A673 (cell line): ENCODE data around the gene FGD4. TPM values are rescaled to one million over a fixed set of nuclear protein-coding genes. Genes with fewer than 3 reads are reported as not detected.

Experiments
- BruUV-seq: library from RNA; stranded (reverse); fragments of 400-500 nt; replicated peaks from 2 replicates; lab custom pipeline; 2021; lab: Mats Ljungman, UMichigan
- CTCF ChIA-PET: fragments of 300-600 bp; sonication (Branson Sonifier 250); formaldehyde crosslinking; loops from one replicate; lab custom pipeline; 2022; ENCODE audit warnings: antibody characterized with exemption; lab: Charles Lee
- POLR2A ChIA-PET: fragments of 300-600 bp; sonication (Branson Sonifier 250); formaldehyde crosslinking; loops from one replicate; lab custom pipeline; 2022; ENCODE audit warnings: antibody characterized with exemption; ENCODE audit not compliant: low non-redundant PET; lab: Charles Lee
- DNase-seq: peaks from one replicate; pipeline ENCODE4 v3.0.0-alpha.2; 2015; ENCODE audit warnings: low spot score
- H3K27ac ChIP-seq: fragments of 200-600 bp; sonication (generic); 2 replicates; pipeline ENCODE4 v1.5.1; 2016; ENCODE audit warnings: mixed run types, low read depth, mild to moderate bottlenecking, mixed read lengths, antibody characterized with exemption, low read length; ENCODE audit not compliant: poor library complexity, severe bottlenecking
- H3K27me3 ChIP-seq: fragments of 200-600 bp; sonication (generic); replicated peaks from 2 replicates; pipeline ENCODE4 v1.6.1; 2017; ENCODE audit warnings: mixed run types, low read depth, mild to moderate bottlenecking, mixed read lengths, antibody characterized with exemption, low read length; ENCODE audit not compliant: insufficient read depth, poor library complexity
- H3K36me3 ChIP-seq: fragments of 200-600 bp; sonication (generic); 2 replicates; pipeline ENCODE4 v1.6.1; 2016; ENCODE audit warnings: mixed run types, mild to moderate bottlenecking, mixed read lengths, antibody characterized with exemption, low read length; ENCODE audit not compliant: insufficient read depth, poor library complexity, severe bottlenecking
- H3K4me1 ChIP-seq: fragments of 200-600 bp; sonication (generic); 2 replicates; pipeline ENCODE4 v1.6.1; 2017; ENCODE audit warnings: mixed run types, mild to moderate bottlenecking, mixed read lengths, antibody characterized with exemption, low read length; ENCODE audit not compliant: insufficient read depth, poor library complexity, severe bottlenecking
- H3K4me3 ChIP-seq: fragments of 200-600 bp; sonication (generic); 2 replicates; pipeline ENCODE4 v1.5.1; 2016; ENCODE audit warnings: low read depth, mixed run types, mild to moderate bottlenecking, mixed read lengths, low read length; ENCODE audit not compliant: poor library complexity, severe bottlenecking
- H3K9me3 ChIP-seq: fragments of 200-600 bp; sonication (generic); 2 replicates; pipeline ENCODE4 v1.6.1; 2016; ENCODE audit warnings: mixed run types, low read depth, mild to moderate bottlenecking, mixed read lengths, antibody characterized with exemption, low read length; ENCODE audit not compliant: poor library complexity, severe bottlenecking
- EZH2 ChIP-seq: fragments of 200-600 bp; sonication (generic); IDR thresholded peaks from 2 replicates; pipeline ENCODE4 v1.6.1; 2017; ENCODE audit warnings: borderline replicate concordance, low read depth, mild to moderate bottlenecking, mixed read lengths, antibody characterized with exemption, low read length; ENCODE audit not compliant: poor library complexity, severe bottlenecking
- intact Hi-C: fragments of 100-400 bp; cut with micrococcal nuclease; formaldehyde crosslinking; loops from one replicate; pipeline ENCODE4 v1.10.0; 2022; ENCODE audit not compliant: unreplicated experiment
- total RNA-seq: library from RNA; stranded (reverse); gene quantifications from 2 replicates; pipeline ENCODE4 v1.2.3, GENCODE V29; 2021
- TF ChIP-seq, protein P1 (sequence below): fragments of 300-800, 200-600 bp; sonication (generic); conservative IDR thresholded peaks from 2 replicates; pipeline ENCODE4 v1.5.1; 2017; ENCODE audit warnings: low read depth, mild to moderate bottlenecking, antibody characterized with exemption, low read length, moderate library complexity, mixed read lengths

Gene FGD4
- total RNA-seq, 1 experiment from 2014 or later, result 21.5 TPM

GRCh38 chr12:32477714-32478113, 78.4 kb downstream of the FGD4 start:
- no TSS peak for BruUV-seq
- Histone ChIP-seq H3K9me3 (no peaks in the 10 kb centered on the region), H3K4me1 (peaks cover 14% of the 10 kb centered on the region), H3K27me3 (no peaks in the 10 kb centered on the region), H3K36me3 (no peaks in the 10 kb centered on the region), H3K4me3 (no peak overlapping the region), H3K27ac (no peak overlapping the region)
- peak; percentile 25 for DNase-seq
- POLR2A ChIA-PET, result no interaction called here
- intact Hi-C loops, result no loop called here
- no peak for TF ChIP-seq EZH2
- TF ChIP-seq, protein P1, sequence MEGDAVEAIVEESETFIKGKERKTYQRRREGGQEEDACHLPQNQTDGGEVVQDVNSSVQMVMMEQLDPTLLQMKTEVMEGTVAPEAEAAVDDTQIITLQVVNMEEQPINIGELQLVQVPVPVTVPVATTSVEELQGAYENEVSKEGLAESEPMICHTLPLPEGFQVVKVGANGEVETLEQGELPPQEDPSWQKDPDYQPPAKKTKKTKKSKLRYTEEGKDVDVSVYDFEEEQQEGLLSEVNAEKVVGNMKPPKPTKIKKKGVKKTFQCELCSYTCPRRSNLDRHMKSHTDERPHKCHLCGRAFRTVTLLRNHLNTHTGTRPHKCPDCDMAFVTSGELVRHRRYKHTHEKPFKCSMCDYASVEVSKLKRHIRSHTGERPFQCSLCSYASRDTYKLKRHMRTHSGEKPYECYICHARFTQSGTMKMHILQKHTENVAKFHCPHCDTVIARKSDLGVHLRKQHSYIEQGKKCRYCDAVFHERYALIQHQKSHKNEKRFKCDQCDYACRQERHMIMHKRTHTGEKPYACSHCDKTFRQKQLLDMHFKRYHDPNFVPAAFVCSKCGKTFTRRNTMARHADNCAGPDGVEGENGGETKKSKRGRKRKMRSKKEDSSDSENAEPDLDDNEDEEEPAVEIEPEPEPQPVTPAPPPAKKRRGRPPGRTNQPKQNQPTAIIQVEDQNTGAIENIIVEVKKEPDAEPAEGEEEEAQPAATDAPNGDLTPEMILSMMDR, result no peak
- CTCF ChIA-PET, result no interaction called here

GRCh38 chr12:32478166-32478565, 78.8 kb downstream of the FGD4 start:
- BruUV-seq, result no TSS peak
- Histone ChIP-seq H3K9me3 (no peaks in the 10 kb centered on the region), H3K36me3 (no peaks in the 10 kb centered on the region), H3K27ac (no peak overlapping the region), H3K4me1 (peaks cover 14% of the 10 kb centered on the region), H3K4me3 (no peak overlapping the region), H3K27me3 (no peaks in the 10 kb centered on the region)
- no peak for TF ChIP-seq EZH2
- TF ChIP-seq, protein P1, result no peak
- ChIA-PET CTCF (no interaction called here), POLR2A (no interaction called here)
- no peak for DNase-seq
- intact Hi-C loops, result no loop called here

DNA sequence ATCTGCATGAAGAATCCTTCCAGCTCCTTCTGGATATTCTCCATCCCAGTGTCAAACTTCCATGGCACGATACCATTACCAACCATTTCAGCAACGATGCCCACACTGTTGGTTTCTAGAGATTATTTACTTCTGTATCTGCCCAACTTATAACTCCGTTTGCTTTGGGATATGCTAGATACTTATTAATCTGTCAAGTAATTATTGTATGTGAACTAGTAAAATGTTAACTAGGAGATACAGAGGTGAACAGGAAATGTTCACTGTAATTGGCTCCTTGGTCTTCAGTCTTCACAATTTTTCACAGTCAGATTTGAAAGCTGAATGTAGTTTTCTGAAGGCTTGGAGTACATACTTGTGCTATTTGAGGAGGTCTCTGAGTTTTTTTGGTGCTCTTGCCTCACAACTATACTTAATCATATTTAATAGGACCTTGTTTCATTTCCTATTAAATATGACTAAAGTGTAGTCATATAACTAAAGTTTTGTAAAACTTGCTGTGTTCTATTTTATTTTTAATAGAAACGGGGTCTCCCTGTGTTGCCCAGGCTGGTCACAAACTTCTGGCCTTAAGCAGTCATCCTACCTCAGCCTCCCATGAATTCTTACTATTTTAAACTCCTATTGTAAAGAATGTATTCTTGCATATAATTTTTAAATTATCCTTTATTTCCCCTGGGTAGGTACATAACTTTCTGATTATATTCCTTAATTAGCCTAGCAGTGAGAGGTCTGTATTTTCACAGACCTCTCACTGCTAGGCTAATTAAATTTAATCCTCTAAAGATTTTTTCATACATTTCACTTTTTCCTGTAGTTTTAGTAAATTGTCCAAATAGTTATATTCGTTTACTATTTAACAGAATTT, 79.7 kb downstream of the FGD4 start:
- Histone ChIP-seq H3K27me3 (no peaks in the 10 kb centered on the region), H3K4me1 (peaks cover 14% of the 10 kb centered on the region), H3K9me3 (no peaks in the 10 kb centered on the region), H3K27ac (no peak overlapping the region), H3K36me3 (no peaks in the 10 kb centered on the region), H3K4me3 (no peak overlapping the region)
- TF ChIP-seq EZH2, result no peak
- TF ChIP-seq, protein P1, result no peak
- no peak for DNase-seq
- POLR2A ChIA-PET, result no interaction called here
- no TSS peak for BruUV-seq
- intact Hi-C loops, result no loop called here
- CTCF ChIA-PET, result no interaction called here
